GM19240 (cell line): ENCODE measurements around the gene KCMF1.

Experiments
- DNase-seq: peaks from one replicate; pipeline ENCODE4 v3.0.0; 2011; ENCODE audit warnings: low spot score; ENCODE audit not compliant: insufficient read length

KCMF1 gene

DNA sequence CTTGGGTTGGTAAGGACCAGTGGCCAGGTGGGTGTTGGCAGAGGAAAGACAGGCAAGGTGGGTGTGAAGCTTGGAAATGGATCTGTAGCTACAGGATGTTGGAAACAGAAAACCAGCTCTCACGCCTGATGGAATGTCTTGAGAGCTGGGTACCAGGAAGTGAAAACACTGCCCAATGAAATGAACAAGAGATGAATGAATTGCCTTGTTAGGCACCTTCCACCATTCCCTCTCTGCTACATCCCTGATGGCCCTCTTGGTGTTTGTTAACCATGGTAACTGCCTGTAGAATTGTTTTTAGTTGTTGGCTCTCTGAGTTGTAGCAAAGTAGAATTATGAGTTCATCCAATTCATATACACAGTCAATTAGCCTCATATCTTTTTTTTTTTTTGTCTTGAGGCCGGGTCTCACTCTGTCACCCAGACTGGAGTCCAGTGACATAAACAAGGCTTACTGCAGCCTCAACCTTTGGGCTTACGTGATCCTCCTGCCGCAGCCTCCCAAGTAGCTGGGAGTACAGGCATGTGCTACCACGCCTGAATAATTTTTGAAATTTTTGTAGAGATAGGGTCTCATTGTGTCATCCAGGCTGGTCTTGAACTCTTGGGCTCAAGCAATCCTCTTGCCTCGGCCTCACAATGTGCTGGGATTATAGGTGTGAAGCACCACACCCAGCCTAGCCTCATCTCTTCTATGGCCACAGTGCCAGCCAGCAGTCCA, 9.5 kb downstream of the KCMF1 start:
- no peak for DNase-seq

DNA sequence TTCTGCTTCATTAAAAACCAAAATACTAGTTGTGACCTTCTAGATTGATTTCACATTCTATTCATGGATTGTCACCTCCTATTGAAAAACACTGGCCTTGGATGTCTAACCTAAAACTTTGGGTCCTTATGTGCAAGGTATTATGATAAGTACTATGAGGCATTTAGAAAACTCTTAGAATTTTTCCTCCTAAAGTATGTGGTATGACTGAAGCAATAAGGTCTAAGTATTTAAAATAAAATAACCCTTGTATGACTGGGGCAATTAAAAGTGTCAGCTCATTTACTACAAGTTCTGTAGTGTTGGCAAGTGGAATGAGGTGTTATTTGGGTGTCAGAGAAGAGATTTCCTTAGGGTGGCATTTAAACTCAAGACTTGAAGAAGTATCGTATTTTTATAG, 15.1 kb downstream of the KCMF1 start:
- DNase-seq, result no peak

DNA sequence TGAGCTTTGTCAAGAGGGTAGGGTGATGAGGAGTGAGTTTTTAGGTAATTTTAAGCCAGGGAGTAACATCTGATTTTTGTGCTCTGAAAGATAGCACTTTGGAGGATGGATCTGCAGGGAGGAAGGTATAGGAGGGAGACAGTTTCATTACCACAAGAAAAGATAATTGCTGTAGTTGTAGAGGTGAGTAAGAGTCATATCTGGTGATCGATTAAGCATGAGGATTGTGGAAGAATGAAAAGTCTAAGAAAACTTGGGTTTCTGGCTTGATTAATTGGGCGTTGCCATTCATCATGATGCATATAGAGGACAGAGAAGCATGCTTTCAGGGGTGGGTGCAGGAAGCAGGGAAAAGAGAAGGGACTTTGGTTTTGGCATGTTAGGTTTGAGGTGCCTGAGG, 18.5 kb downstream of the KCMF1 start:
- no peak for DNase-seq

DNA sequence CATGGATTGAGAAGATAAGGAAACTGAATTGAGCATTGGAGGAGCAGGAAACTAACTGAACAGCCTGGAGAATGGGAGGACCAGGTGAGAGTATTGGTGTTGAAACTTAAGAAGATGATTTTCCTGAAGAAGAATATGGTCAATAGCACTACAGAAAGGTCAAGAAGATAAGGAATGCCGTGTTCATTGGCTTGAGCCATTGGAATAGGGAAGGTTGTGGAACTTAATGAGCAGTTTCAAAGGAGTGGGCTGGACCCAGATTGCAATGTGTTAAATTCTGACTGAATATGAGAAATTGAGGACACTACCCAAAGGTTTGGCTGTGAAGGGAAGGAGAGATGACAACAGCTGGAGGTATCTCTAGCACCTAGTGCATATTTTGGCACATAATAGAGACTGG, 19.0 kb downstream of the KCMF1 start:
- no peak for DNase-seq

DNA sequence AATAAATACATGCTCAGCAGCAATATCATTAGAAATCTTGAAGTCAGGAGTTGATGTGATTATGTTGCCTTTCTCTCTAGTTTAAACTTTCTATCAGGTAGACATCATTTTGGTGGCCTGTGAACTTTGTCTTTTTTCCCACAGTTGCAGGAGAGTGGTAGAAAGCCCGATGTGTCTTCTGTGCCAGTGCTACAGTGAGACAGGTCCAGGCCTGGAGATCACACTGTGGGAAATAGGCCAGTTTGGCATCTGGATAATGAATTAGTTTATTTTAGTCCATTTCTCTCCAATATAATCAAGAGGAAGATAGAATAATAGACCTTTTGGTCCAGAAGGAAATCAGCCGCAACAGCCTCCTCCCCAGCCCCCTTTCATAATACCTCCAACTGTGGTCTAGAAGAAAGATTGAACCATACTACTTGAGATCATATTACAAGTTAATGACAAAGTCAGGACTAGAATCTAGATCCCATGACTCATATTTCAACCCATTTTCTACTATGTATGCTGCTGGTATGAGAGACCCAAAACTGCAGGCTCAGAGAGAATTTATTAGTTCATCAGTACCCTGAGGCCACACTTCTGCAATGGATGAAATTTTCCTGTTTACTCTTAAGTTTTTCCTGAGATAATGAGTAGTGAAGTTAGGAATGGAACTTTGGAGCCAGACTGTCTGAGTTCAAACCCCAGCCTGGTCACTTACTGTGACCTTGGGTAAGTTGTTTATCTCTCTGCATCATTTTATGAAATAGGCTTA, 20.6 kb downstream of the KCMF1 start:
- no peak for DNase-seq

DNA sequence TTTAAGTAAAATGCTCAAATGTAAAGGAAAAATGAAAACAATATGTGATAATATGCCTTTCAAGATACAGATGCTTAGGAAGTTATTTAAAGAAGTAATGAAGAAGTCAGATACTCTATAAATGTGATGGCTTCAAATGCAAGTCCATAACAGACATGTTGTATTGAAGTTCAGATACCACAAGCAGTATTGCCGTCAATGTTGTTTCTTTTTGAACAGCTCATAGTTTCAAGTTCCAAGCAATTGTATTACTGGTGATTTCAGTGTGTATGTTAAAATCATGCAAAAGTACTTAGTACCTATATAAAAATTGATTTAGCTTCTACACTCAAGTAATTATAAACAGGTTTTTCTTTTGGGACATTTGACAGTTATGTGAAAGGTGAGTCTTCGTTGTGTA, 24.9 kb downstream of the KCMF1 start:
- no peak for DNase-seq

DNA sequence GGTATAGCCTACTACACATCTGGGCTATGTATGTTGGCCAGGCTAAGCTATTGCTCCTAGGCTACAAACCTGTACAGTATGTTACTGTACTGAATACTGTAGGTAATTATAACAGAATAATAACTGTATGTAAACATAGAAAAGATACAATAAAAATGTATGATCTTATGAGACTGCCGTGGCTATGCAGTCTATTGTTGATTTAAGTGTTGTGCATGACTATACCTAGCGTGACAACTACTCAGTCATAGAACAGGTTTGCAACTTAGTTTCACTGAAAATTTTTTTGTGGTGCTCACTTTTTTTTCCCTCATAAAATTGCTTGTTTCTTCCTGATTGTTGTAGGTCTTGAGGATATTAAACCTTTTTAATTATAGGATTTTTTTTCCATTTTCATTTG, 25.9 kb downstream of the KCMF1 start:
- DNase-seq, result no peak

DNA sequence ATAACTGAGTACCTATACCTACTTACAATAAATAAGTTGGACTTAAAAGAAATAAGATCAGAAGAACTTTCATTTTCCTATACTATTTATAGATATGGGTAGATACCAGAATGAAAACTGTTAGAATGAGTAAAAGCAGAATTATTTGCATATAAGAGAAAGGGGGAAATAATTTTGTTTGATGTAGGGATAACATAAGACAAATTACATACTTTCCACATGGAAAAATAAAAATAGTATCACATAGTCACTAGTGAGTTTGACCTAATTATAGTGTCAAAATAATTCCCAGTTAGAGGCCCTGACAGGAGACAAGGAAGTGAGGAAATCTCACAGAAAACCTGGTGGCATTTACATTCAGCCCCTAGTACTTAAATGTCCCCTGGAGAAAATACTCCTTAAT, 28.6 kb downstream of the KCMF1 start:
- DNase-seq, result no peak

DNA sequence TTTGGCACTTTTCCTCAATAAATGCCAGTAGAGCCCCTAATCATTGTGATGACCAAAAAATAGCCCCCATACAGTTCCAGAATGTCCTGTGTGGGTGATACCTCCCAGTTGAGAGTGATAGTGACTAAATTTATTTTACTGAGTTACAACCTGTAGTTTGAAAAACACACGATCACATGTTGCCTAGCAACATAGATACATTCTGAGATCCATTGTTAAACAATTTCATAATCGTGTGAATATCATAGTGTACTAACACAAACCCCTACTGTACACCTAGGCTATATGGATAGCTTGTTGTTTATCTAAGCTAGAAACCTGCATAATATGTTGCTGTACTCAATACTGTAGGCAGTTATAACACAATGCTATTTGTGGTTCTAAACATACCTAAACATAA, 30.6 kb downstream of the KCMF1 start:
- no peak for DNase-seq

DNA sequence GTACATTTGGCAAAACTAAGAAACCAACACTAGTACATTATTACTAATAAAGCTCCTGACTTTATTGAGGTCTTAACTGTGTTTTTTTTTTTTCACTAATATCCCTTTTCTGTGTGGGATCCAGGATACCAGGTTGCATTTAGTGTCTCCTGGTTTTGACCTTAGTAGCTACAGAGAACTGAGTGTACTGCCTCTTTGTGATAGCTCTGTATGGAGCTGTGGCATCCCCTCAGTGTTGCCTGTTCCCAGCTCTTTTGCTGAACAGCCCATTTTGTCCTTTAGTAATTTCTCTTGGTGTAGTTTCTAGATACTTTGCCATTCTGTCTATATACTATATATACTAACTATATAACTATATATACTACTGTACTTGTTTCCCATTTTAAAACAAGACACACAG, 31.6 kb downstream of the KCMF1 start:
- DNase-seq, result no peak

DNA sequence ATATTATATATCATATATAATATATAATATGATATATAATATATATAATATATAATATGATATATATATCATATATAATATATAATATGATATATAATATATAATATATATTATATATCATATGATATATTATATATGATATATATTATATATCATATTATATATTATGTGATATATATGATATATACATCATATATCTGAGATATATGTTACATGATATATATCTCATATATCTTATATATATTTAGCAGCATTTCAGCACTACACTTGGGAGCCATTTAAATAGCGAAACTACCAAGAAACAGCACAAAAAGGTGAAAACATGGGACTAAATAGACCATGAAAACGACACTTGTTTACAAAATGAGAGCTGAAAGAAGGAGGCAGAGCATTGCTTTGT, 37.3 kb downstream of the KCMF1 start:
- no peak for DNase-seq

DNA sequence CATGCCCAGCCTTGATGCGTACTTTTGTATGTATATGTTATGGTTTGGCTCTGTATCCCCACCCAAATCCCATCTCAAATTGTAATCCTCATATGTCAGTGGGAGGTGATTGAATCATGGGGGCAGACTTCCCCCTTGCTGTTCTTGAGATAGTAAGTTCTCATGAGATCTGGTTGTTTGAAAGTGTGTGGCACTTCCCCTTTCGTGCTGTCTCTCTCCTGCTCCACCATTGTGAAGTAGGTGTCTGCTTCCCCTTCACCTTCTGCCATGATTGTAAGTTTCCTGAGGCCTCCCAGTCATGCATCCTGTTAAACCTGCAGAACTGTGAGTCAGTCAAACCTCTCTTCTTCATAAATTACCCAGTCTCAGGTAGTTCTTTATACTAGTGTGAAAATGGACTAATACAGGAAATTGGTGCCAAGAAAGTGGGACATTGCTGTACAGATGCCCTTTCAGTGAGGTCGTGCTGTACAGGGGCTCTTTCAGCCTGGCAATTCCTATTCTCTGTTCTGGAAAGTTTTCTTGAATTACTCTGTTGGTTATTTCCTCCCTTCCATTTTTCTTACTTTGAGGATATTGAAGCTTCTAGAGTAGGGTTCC, 38.2 kb downstream of the KCMF1 start:
- DNase-seq, result no peak

DNA sequence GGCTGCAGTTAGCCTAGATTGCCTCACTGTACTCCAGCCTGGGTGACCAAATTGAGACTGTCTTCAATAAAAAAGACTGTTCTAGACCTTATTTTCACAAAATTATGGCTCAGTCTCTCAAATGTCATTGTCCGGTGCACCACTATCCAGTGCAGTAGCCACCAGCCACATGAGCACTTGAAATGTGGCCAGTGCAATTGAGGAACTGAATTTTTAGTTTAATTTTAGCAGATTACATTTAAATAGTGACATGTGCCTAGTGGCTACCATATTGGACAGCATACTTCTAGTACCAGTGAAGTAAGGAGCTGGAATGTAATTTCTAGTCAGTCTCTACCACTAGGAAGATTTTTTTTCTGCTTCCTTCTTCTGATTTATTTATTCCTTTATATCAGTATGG, 39.4 kb downstream of the KCMF1 start:
- DNase-seq, result no peak

DNA sequence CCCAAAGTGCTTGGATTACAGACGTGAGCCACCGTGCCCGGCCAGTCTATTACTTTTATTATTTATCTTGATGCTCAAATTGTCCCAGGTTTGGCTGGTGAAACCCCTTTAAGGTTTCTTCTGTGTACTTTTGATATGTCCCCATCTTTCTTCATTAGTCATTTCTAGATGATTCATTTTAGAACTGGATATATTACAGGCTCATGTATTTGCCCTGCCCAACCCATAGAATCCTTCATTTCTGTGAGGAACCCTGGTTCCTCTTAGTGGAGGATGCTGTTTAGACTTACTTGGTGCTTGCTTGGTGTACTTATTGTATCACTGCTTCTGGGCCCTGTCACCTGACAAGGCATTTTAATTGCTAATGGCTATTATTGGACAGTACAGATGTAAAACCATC, 40.1 kb downstream of the KCMF1 start:
- no peak for DNase-seq

DNA sequence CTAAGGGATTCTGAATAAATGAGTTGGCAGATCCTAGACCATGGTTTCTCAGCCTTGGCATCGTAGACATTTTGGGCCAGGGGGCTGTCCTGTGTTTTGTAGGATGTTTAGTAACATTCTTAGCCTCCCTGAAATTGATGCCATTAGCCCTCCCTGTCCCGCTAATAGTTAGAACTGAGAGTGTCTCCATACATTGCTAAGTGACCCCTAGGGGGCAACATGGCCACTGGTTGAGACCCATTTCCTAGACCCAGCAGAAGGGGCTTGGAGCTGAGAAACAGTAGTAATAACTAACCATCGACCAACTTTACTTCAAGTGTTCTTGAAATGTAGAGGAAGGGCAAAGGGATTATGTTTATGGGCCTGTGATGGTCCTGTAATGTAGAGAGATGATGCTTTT, 40.8 kb downstream of the KCMF1 start:
- DNase-seq, result no peak

DNA sequence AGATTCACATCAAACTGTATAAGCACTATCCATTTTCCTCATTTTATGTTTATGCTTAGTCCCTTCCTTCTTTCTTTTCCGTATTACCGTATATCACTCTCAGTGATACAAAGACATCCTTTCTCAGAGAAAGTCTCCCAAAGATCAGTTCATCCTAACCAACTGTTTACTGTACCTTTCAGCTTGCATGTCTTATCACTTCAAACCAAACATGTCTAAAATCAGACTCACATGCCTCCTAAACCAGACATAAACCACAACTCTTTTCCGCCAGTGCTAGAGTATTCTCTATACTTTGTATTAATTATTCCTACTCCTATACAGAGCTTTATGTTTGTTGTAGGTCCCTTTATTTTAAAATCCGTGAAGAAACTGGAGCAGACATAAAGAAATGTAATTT, 41.5 kb downstream of the KCMF1 start:
- DNase-seq, result no peak

DNA sequence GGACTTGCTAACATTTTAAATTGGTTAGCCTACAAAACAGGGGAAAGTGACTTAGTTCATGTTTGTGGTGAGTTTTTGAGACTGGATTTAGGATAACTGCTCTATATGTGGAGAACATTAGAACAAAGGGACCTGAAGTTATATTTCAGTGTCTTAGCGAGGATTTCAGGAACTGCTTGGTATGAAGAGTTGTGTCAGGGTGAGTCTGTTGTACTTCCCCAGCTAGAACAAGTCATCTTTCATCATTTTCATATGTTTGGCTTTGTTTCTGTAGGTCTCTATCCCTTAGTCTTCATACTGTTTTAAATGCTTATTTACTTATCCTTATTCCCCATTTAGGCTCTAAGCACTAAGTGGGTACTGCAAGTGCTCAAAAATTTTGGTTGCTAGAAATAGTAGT, 41.9 kb downstream of the KCMF1 start:
- DNase-seq, result no peak

DNA sequence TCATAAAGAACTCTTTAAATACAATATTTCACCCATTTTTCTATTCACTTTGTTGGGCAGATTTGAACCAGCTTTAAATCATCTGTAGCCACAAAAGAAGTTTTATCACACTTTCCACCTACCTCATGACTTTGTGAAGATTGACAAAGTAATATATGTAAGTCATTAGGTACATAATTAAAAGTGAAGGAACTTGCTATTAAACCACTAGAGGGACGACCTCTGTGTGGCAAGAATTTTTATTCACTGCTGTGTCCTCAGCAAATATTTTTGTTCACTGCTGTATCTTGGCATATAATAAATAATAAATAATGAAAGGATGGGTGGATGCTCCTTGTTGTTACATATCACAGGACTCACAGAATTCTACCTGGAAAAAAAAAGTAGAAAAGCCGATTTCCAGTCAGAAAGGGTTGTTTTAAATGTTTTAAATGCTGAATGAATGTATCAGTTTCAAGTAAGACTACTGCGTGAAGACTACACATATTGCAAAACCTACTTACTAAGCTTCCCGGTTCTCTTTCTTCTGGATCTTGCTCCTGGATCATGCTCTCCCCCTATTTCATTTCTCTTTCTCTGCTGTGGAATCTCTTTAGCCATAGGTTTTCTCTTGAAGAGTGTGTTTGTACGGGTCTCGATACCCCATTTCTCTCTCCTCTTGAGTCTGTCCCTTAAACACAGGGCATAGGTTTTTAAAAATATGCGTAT, 44.8 kb downstream of the KCMF1 start:
- DNase-seq, result no peak

DNA sequence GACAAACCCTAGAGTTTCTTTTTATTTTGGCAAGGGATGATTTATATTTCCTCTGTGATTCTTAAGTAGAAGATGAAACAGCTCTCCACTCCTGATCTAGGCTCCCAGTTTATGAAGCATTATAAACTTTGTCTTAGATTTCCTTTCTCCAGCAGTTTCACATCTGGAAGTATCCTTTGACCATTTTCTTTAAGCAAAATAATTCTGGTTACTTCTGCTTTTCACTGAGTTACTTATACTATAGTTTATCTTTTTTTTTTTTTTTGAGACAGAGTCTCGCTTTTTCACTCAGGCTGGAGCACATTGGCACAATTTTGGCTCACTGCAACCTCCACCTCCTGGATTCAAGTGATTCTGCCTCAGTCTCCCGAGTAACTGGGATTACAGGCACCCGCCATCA, 45.5 kb downstream of the KCMF1 start:
- no peak for DNase-seq

DNA sequence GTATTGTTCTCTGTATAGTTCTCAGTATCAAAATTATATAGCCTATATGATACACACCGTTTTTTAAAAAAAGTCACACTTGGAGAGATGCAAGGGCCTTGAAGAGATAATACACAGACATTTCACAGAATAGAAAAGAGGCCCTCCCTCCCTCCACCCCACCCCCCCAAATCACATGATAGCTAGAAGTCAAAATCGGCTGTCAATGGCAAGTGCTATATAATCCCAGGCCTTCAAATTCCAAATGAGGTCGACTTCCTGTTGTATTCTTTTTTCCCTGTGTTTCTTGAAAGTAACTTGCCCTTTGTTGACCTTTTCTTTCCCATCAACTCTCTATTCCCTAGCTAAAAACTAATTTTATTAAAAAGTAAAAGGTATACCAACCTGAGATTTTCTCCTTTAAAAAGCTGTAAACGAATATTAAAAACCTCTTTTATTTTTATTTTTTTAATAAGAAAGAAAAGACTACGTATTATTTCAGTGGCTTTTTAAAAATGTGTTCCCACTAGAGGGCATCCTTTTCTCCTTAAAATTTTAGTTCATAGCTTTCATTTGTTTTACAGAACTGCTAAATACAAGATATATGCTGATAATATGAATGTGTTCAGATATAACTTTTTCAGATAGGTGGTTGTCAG, 46.6 kb downstream of the KCMF1 start:
- no peak for DNase-seq

DNA sequence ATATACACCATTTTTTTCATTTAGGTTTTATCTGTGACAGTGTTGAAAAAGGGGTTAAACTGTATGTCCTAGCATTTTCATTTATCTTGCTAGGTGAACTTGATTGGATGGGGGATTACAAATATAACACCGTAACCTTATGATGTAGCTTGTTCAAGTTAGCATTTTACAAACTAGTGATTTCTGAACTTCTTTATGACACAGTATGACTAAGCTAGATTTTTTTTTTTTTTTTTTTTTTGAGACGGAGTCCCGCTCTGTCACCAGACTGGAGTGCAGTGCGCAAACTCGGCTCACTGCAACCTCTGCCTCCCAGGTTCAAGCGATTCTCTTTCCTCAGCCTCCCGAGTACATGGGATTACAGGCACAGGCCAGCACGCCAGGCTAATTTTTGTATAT, 47.1 kb downstream of the KCMF1 start:
- no peak for DNase-seq

DNA sequence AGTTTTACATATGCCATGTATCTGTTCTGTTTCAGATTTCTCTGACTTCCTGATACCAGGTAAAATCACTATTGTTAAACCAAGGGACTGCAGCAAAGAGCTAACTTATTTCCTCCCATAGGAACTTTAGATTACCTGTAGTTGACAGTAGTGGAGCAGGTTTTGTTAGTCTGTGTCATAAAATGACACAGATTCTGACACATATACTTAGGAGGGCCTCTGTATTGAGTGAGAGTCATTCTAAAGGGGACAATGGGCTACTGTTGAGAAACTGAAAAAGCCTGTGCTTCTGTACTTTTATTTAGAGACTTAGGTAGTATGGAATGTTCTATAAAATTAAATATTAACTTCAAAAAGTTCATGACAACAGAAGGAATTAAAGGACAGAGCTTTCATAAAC, 48.2 kb downstream of the KCMF1 start:
- no peak for DNase-seq
